22Rv1 (cell line): ENCODE data around the gene BCL11B.

ENCODE experiments used
- ZFX ChIP-seq: fragments of 450-650 bp; IDR thresholded peaks from 2 replicates; pipeline ENCODE4 v1.6.1; 2017; ENCODE audit warnings: antibody characterized with exemption, borderline replicate concordance
- TF ChIP-seq, protein P1 (sequence below): fragments of 450-650 bp; IDR thresholded peaks from 2 replicates; pipeline ENCODE4 v1.5.1; 2017; ENCODE audit warnings: mild to moderate bottlenecking

DNA sequence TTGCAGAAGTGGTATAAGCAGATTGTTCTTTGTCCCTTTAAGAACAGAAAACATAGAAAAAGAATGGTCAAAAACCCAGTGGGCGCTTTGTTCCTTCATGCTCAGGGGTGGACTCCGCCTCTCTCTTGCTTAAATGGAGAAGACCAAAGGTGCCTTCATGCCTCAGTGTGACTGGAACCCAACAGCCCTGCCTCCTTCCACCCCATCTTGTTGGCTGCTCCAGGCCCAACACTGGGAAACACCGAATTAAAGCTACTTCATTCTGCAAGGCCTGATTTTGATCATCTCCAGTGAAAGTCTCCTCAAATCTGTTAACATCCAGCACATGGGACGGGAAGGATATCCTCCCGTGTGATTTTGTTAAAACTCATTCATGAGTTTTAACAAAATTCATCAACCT, 103.7 kb downstream of the BCL11B start:
- TF ChIP-seq, protein P1, sequence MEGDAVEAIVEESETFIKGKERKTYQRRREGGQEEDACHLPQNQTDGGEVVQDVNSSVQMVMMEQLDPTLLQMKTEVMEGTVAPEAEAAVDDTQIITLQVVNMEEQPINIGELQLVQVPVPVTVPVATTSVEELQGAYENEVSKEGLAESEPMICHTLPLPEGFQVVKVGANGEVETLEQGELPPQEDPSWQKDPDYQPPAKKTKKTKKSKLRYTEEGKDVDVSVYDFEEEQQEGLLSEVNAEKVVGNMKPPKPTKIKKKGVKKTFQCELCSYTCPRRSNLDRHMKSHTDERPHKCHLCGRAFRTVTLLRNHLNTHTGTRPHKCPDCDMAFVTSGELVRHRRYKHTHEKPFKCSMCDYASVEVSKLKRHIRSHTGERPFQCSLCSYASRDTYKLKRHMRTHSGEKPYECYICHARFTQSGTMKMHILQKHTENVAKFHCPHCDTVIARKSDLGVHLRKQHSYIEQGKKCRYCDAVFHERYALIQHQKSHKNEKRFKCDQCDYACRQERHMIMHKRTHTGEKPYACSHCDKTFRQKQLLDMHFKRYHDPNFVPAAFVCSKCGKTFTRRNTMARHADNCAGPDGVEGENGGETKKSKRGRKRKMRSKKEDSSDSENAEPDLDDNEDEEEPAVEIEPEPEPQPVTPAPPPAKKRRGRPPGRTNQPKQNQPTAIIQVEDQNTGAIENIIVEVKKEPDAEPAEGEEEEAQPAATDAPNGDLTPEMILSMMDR = no peak
- TF ChIP-seq ZFX = no peak
